Stimulated activated CD4-positive, alpha-beta T cell treated with anti-CD3 and anti-CD28 coated beads, TNF-alpha, amount 100 ng/mL, for 48 hours (primary cell): Measurements from ENCODE around the gene RIPOR3.

Experiments used
- DNase-seq, 3 donors: peaks; one replicate each; pipeline ENCODE4 v3.0.0-alpha.2; 2020; ENCODE audit warnings: low read depth in 3 of 3

Gene RIPOR3

GRCh38 chr20:50589548-50590347, 101.6 kb downstream of the RIPOR3 start:
- no peak for DNase-seq

- peak; percentile 52 to 73 (median 62) for DNase-seq
Measured at GRCh38 chr20:50588034-50588736, 103.2 kb downstream of the RIPOR3 start.

- DNase-seq = no peak
Measured at GRCh38 chr20:50587291-50587961, 103.9 kb downstream of the RIPOR3 start.

GRCh38 chr20:50586531-50587232, 104.7 kb downstream of the RIPOR3 start:
- no peak for DNase-seq

GRCh38 chr20:50585678-50586077, 105.7 kb downstream of the RIPOR3 start:
- no peak for DNase-seq

GRCh38 chr20:50585214-50585613, 106.1 kb downstream of the RIPOR3 start:
- no peak for DNase-seq

- no peak for DNase-seq
Measured at GRCh38 chr20:50584687-50585086, 106.7 kb downstream of the RIPOR3 start.

GRCh38 chr20:50583442-50584150, 107.7 kb downstream of the RIPOR3 start:
- DNase-seq = no peak

- DNase-seq = no peak
Measured at GRCh38 chr20:50582591-50583234, 108.6 kb downstream of the RIPOR3 start.

- DNase-seq = no peak
Measured at GRCh38 chr20:50582092-50582491, 109.2 kb downstream of the RIPOR3 start.

GRCh38 chr20:50580842-50581544, 110.3 kb downstream of the RIPOR3 start:
- no peak for DNase-seq

- peak in 1 of 3 donors; percentile 29 for DNase-seq
Measured at GRCh38 chr20:50580016-50580747, 111.2 kb downstream of the RIPOR3 start.

GRCh38 chr20:50579511-50579910, 111.8 kb downstream of the RIPOR3 start:
- DNase-seq = no peak

GRCh38 chr20:50578778-50579165, 112.6 kb downstream of the RIPOR3 start:
- DNase-seq = no peak

- DNase-seq = no peak
Measured at GRCh38 chr20:50578061-50578777, 113.1 kb downstream of the RIPOR3 start.

GRCh38 chr20:50577175-50578018, 113.9 kb downstream of the RIPOR3 start:
- no peak for DNase-seq

- DNase-seq = peak; percentile 43 to 63 (median 45)
Measured at GRCh38 chr20:50575865-50576720, 115.2 kb downstream of the RIPOR3 start.
